ENCODE measurements around the gene SKAP1.
"Not testable (repeated sequence)": the region's sequence is repeated elsewhere in the genome, so short reads cannot be mapped to it uniquely, and the experiment has no call there.

The SKAP1 gene

GRCh38 chr17:48445248-48445620 is 15.2 kb upstream of the SKAP1 start:
- no peak for DNase-seq (ENCODE audit: low read depth)

GRCh38 chr17:48444516-48445247 is 14.7 kb upstream of the SKAP1 start:
- DNase-seq (ENCODE audit: low read depth) = no peak

DNA sequence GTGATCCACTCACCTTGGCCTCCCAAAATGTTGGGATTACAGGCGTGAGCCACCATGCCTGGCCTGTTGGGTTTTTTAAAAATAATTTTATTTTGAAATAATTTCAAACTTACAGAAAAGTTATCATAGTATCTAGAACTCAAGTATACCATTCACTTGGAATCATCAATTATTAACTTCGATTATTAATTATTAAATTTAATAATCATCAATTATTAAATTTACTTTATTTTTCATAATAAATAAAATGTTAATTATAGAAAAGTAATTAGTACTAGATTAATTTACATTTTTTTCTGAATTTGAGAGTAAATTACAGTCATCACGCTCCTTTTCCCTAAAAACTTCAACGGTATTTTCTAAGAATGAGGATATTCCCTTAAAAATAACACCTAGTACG is 13.7 kb upstream of the SKAP1 start:
- no peak for DNase-seq (ENCODE audit: low read depth)

DNA sequence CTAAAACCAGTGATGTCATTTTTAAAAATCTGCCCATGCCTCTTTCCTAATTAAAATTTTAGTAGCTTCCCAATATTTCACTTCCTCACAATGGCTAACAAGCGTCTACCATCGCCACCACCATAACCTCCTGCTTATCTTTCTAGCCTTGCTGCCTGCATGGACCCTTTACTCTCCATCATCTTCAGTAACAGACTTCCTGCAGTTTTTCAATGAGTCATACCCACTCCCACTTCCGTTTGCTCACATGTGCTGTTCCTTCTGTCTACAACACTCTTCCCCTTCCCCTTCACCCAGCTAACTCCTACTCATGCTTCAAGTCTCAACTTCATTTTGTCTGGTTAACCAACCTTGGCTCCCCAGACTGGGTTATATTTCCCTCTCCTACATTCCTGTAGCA is 12.8 kb upstream of the SKAP1 start:
- DNase-seq (ENCODE audit: low read depth) = no peak

DNA sequence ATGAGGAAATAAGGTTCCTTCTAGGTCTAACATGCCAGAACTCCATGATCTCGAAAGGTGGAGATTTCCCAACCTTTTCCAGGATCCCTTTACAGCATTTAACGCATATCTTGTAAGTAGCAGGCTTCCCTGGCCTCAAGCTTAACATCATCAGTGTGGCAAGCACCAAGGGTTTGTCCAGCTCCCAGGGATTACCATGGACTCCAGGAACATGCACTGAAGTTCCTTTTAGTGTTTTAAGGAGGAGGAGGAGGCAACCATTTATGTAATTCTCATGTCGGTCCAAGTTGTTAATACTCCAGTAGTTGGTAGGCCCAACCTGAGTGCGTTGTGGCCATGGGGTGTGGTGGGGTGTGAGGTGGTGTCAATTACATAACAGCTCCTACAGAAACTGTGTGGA is 11.8 kb upstream of the SKAP1 start:
- DNase-seq (ENCODE audit: low read depth) = no peak

DNA sequence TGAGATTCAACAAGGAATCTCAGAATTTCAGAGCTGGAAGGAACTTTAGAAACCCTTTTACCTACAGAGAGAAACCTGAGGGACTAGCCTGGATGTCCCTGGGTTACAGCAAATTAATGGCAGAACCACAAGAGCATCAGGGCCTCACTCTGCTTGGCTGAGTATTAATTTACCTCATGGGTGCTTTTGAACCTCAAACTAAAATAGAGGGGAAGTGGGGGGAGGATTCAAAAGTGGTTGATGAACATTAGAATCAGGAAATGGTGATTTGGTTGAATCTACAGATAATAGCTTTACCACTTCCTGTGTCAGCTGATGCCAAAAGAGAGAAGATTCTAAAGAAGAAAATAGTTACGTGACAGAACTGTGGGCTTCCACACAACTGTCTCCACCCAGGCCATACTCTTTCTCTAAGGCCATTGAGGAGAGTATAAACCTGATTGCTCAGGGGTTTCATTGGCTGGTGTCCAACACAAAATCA is 11.3 kb upstream of the SKAP1 start:
- DNase-seq (ENCODE audit: low read depth) = no peak

GRCh38 chr17:48440669-48441068 is 10.7 kb upstream of the SKAP1 start:
- DNase-seq (ENCODE audit: low read depth) = no peak

- no peak for DNase-seq (ENCODE audit: low read depth)
These were observed 10.0 kb upstream of the SKAP1 start for GRCh38 chr17:48439875-48440505.

DNA sequence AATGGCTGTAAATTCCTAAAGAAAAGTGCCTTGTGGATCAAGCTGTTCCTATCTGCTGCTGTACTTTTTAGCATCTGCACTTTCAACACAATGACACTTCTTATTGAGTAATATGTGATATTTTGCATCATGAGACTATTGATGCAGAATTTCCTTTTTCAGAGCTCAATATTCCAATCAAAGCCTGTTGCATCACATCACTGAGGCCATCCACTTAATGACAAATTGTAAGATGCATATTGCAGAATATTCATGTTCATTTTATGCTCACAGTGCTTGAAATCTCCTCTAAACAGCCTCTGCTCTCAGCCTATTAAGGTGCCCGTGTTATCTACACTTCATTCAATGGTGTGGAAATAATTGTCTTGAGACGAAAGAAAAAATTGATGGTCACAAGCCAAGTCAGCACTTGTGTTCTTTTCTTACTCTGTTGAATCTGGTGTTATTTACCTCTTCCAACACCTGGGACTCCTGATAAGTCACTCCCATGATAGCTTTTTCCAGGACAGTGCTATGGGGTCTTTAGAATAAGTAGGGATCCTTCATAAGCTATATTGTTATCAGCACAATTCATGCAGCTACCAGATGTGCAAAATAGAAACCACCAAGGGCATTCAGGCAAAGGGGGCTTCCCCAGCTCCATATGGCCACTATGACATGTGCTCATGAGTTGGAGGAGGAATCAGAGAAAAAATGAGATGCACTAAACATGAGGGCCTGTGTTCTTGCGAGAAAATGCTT is 9.3 kb upstream of the SKAP1 start:
- no peak for DNase-seq (ENCODE audit: low read depth)

- DNase-seq (ENCODE audit: low read depth) = no peak
These were observed 8.6 kb upstream of the SKAP1 start for GRCh38 chr17:48438516-48439061.

GRCh38 chr17:48433896-48434295 is 3.9 kb upstream of the SKAP1 start:
- DNase-seq (ENCODE audit: low read depth) = no peak

- DNase-seq (ENCODE audit: low read depth) = no peak
These were observed 3.1 kb upstream of the SKAP1 start for GRCh38 chr17:48432820-48433775.

GRCh38 chr17:48429156-48429555 is 858 bp downstream of the SKAP1 start:
- no peak for DNase-seq (ENCODE audit: low read depth)

DNA sequence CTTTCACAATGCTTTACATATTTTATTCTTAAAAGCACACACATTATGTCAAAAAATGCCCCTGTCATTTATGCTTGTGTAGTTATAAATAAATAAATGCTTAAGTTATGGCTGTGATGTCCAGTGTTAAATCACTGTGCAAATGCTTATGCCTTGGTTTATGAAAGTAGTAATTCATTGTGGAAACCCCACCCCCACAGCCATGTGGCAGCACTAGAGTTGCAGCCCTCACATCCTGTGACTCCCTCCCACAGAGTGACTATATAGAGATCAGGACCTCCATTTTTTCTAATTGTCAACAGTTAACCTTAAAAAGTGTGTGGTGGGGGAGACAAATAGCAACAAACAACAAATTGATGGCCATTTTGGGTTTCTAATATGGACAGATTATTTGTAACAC is 2.4 kb downstream of the SKAP1 start:
- DNase-seq (ENCODE audit: low read depth) = peak; percentile 41

DNA sequence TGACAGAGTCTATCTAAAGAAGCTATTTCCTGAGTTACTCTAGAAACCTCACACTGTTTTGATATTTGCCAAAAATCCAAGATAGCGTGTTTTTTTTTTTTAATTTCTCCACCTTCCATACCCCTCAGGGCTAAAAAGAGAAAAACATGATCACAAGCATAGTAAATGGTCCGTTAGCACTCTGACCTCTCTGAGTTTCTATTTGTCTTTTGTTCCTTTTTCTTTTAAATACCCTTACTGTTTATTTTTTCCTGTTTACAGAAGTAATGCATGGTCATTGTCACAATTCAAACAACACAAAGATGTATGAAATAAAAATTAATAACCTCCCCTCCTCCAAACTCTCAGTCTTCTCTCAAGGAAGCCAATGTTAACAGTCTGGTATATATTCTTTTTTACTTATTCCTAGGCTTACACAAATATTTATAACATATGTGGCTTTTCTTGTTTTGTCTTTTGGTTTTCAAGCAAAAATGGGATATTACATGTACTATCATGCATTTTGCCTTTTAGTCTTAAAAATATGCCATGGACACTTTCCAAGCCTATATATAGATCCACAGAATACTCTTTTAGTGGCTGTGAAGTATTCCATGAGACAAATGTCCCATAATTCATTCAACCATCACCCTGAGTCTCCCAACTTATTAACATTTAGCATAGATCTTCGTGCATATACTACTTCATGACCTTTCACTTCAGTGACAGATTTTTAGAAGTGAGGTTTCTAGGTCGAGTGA is 3.1 kb downstream of the SKAP1 start:
- DNase-seq (ENCODE audit: low read depth) = no peak

GRCh38 chr17:48426019-48426665 is 3.9 kb downstream of the SKAP1 start:
- DNase-seq (ENCODE audit: low read depth) = no peak

DNA sequence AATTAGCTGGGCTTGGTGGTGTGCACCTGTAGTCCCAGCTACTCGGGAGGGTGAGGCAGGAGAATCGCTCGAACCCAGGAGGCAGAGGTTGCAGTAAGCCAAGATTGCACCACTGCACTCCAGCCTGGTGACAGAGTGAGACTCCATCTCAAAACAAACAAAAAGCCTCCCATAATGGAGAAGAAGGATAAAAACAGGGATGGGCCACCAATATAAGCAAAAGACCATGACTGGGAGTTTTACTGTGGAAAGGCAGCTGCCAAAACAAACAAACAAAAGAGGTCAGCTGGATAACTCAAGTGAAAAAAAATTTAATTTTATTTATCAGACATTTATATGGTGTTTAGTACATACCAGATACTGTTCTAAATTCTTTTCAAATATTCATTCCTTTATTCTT is 8.0 kb downstream of the SKAP1 start:
- not testable (repeated sequence) for DNase-seq (ENCODE audit: low read depth)

DNA sequence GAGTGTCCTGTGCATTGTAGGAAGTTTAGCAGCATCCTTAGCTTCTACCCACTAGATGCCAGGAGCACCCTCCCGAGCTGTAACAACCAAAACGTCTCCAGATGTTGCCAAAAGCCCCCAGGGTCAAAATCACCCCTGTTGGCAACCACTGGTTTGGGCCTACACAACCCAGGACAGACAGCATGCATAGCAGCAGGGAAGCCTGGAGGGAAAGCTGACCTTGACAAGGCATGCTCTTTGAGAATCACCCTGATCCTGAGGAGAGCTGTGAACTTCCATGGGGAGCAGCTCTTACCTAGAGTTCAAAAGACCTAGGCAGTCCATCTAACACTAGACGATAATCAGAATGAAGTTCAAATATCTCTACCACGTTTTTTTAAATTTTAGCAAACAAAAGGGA is 9.2 kb downstream of the SKAP1 start:
- no peak for DNase-seq (ENCODE audit: low read depth)

DNA sequence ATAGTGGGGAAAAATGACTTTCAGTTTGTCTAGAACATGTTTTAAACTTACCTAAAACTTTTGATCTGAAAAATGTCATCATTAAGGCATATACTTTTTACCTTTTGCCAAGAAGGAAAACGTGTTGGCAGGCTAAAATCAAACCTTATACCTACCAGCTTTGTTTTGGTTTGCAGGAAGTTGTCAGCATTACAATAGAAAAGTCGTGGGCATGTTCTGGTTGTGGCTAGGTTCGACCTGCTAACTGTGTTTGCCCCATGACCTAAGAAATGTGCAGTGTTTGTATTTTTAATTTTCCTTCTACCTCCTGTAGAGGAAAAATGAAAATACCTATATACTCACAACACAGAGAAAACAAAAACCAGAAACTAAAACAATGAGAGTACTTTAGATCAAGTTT is 13.0 kb downstream of the SKAP1 start:
- DNase-seq (ENCODE audit: low read depth) = no peak

DNA sequence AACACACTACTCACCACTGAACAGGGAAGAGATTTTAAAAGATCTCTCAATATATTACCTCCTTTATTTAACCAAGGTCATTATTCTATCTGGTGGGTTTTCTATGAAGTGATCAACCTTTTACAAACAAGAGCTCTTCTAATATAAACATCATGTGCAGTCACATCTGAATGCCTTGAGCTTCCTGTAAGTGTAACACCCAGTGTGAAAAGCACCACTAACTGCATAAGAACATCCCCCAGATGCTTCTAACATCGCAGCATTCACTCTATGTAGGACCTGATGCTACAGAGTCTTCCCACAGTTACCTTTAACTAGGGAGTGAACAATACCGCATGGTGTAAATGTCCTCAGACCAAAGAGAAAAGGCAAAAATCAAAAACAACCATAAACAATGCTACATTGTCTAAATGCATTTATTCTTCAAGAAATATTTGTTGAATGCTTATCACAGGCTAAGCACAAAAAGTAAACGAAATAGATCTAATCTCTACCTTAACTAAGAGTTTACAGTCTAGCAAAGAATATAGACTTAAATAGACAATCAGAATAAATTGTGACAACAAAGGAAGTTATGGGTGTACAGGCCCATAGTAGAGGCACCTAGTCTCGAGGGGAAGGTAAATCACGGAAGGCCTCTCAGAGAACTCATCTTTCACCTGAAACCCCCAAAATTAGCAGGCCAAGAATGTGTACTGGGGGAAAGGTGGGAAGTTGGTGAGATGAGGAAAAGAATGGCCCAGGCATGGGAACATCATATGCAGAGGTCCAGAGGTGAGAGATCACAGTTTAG is 16.2 kb downstream of the SKAP1 start:
- DNase-seq (ENCODE audit: low read depth) = no peak
